PFSK-1 (cell line): ENCODE measurements around the gene TRIM9.

Experiments
- POLR2AphosphoS5 ChIP-seq: IDR thresholded peaks from 2 replicates; pipeline ENCODE4 v1.6.1; 2012; ENCODE audit warnings: low read depth, mild to moderate bottlenecking, control low read depth, low read length, moderate library complexity
- TAF1 ChIP-seq: IDR thresholded peaks from 2 replicates; pipeline ENCODE4 v1.6.1; 2012; ENCODE audit warnings: low read length, control low read depth, borderline replicate concordance; ENCODE audit not compliant: insufficient read depth

DNA sequence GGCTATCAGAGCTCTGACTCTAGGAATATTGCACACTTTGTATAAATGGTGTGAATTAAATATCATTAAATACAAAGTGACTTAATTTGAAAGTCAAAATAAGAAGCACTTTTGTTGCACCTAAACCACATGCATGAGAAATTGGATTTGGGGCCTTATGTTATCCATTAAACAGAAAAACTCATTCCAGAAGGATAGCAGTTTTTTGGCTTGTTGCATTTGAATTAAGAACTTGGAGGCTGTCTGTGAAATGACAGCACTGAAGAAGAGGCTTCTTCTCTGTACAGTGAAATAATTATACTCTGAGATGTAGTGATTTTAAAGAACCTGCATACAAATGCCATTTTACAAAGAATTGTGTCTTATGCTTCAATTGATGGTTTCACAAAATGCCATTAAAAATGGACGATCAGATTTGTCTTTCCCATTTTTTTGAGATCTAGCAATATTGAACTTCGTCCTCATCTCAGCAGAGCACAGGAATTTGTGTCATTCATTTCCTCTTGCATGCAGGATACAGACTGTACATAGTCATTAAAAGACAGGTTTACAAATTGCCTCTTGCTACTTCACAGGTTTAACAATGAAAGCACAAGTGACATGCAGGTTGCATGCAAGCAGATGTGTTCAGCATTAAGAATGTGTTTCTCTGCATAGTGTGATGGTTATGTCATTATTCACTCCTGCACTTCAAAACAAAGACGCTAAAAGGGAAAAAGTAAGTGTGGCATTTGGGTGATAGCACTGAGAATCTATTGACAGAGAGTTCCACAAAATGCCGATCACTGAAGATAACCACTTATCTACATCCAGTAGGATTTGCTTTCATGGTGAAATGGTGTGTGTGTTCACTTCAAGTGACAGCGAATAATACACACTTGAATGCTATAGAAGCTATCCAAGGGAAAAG is 114.7 kb downstream of the TRIM9 start:
- TF ChIP-seq POLR2AphosphoS5 = no peak
- TF ChIP-seq TAF1 = no peak
